Heart left ventricle (tissue), 13 donors: ENCODE results near the gene RIOK3.

Experiments used
- POLR2A ChIP-seq, 2 donors: fragments of 450-650 bp; IDR thresholded peaks; one replicate each; pipeline ENCODE4 v1.6.1; 2017; ENCODE audit warnings: antibody characterized with exemption in 2 of 2, mild to moderate bottlenecking in 2 of 2, moderate library complexity in 2 of 2
- TF ChIP-seq, protein P1 (sequence below), 12 donors: fragments of 200-600 bp; sonication (generic) in 4 of 12; IDR thresholded peaks; one replicate each; pipeline versions ENCODE4 v1.5.0 to v1.8.0; 2018 to 2022; ENCODE audit warnings: antibody characterized with exemption in 12 of 12, mild to moderate bottlenecking in 5 of 12
- donor health status: ischemic (EF 13 %, LVEDD 7.1; RV severe dilation, severe dysfunction).
- donor health status: DM: no; HTN: yes; CAD: no.
- donor health status: DM: no; HTN: no; CAD: no.
- donor health status: ischemic (EF 25% LVEDD 6.9; RV normal size, moderate dysfunction).
- donor health status: ischemic (EF 25% LVEDD 5.7; RV mildly dilated, moderate dysfunction).
- donor health status: ischemic (EF 35%, LVEDD 5.7; RV mildly dilated, moderate dysfunction).
- donor health status: nonischemic (EF 11% LVEDD 7.7; RV severe dilation, severe dysfunction).
- donor health status: DM: yes; HTN: yes; CAD: no.
- donor health status: PGD.
- donor health status: ischemic (EF 29% LVEDD 5.4; RV normal size, mild dysfunction).
- donor health status: nonischemic (EF 23%, LVEDD 6.1; RV moderate dilation, normal function).

DNA sequence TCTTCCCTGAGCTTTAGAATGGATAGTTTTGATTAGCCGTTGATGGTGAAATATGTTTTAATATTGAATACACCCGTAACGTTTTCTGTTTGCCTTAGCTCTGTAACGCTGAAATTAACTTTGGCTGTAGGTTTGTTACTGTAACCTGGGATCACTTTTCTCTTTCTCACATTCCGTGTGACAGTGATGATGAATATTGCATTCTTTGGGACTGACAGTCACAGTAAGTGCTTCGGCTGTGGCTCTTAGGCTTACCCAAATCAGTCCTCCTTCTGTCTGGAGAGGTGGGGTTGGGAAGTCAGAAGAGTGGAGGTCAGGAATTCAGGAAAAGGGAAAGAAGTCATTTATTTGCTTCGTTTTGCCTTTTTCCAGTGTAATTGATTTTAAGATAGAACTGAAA is 68.2 kb downstream of the RIOK3 start:
- TF ChIP-seq, protein P1, sequence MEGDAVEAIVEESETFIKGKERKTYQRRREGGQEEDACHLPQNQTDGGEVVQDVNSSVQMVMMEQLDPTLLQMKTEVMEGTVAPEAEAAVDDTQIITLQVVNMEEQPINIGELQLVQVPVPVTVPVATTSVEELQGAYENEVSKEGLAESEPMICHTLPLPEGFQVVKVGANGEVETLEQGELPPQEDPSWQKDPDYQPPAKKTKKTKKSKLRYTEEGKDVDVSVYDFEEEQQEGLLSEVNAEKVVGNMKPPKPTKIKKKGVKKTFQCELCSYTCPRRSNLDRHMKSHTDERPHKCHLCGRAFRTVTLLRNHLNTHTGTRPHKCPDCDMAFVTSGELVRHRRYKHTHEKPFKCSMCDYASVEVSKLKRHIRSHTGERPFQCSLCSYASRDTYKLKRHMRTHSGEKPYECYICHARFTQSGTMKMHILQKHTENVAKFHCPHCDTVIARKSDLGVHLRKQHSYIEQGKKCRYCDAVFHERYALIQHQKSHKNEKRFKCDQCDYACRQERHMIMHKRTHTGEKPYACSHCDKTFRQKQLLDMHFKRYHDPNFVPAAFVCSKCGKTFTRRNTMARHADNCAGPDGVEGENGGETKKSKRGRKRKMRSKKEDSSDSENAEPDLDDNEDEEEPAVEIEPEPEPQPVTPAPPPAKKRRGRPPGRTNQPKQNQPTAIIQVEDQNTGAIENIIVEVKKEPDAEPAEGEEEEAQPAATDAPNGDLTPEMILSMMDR (IDR thresholded peaks at IDR 0.05) = no peak
- TF ChIP-seq POLR2A (IDR thresholded peaks at IDR 0.05) = no peak
